GM13977 (cell line): ENCODE data around the gene CCDC159.
A peak's percentile ranks its signal among the peaks of the same experiment; 100 is the strongest.
"Not testable (repeated sequence)": the region's sequence is repeated elsewhere in the genome, so short reads cannot be mapped to it uniquely, and the experiment has no call there.

Experiments used
- DNase-seq: peaks from one replicate; pipeline ENCODE4 v3.0.0; 2012; ENCODE audit warnings: low spot score
- CTCF ChIP-seq: IDR thresholded peaks from 2 replicates; pipeline ENCODE4 v1.5.1; 2012; ENCODE audit warnings: mild to moderate bottlenecking, control low read depth; ENCODE audit not compliant: insufficient read depth; ENCODE audit errors: extremely low read depth, missing control alignments
- in situ Hi-C: fragments of 300-500 bp; cut with MboI; formaldehyde crosslinking; loops from one replicate; pipeline ENCODE4 v1.12.0; 2022; ENCODE audit warnings: low sequenced_read_pairs, low pct_unique_long_range_greater_than_20kb, mixed read lengths, inconsistent platforms; ENCODE audit not compliant: unreplicated experiment

Gene CCDC159

GRCh38 chr19:11377237-11377636 is 30.9 kb downstream of the CCDC159 start:
- in situ Hi-C loops: no loop called here
- no peak for TF ChIP-seq CTCF
- DNase-seq: no peak

- no peak for DNase-seq
- no peak for TF ChIP-seq CTCF
- in situ Hi-C loops: no loop called here
Measured at GRCh38 chr19:11377756-11378155, 31.4 kb downstream of the CCDC159 start.

GRCh38 chr19:11378319-11379189 is 32.2 kb downstream of the CCDC159 start:
- TF ChIP-seq CTCF: peak; percentile 68
- no peak for DNase-seq
- in situ Hi-C loops: no loop called here

- in situ Hi-C loops, DNase-seq: not testable (repeated sequence)
Measured at GRCh38 chr19:11379269-11379845, 33.0 kb downstream of the CCDC159 start.

- DNase-seq: no peak
- TF ChIP-seq CTCF: no peak
- in situ Hi-C loops: no loop called here
Measured at GRCh38 chr19:11379857-11380350, 33.6 kb downstream of the CCDC159 start.

- DNase-seq: peak; percentile 99
- in situ Hi-C loops: no loop called here
- peak; percentile 79 for TF ChIP-seq CTCF
Measured at GRCh38 chr19:11380653-11381537, 34.6 kb downstream of the CCDC159 start.
